ENCODE results near the gene KLK7. TPM values are rescaled to one million over a fixed set of nuclear protein-coding genes. Genes with fewer than 3 reads are reported as not detected.

The KLK7 gene
- total RNA-seq: not detected in 2 replicates

DNA sequence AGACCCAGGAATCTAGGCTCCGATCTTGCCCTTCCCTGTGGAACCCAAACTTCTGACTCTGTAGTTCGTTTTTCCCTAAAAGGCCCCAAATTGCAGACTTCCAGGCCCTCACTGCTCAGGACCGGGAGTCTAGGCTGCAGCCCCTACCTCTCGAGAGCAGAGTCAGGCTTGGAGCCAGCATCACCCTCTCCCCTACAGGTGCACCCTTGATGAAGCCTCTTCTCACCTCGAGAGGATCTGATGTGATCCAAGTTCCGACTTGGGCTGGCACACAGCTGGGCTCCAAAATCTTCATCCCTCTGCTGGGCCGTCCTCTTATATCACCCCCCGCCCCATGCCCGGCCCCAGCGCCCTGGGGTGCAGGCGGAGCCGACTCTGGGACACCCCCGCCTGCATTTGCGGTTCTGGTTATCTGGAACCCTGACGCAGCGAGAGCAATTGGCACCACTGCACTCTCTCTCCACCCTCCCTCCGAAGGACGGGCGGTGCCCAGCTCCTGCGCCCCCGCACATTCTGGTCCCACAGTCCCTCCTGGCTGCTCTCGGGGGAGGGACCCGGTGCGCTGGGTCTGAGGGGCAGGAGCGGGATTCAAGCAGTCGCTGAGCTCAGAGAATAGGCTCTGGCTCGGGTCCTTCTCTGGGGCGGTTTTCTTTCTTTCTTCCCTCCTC, at the start of gene KLK7:
Gene KLK7, minus strand, starts transcription at position 293 of the 668 bp plus-strand sequence. CDS start 1,518 bp downstream, outside the sequence.

DNA sequence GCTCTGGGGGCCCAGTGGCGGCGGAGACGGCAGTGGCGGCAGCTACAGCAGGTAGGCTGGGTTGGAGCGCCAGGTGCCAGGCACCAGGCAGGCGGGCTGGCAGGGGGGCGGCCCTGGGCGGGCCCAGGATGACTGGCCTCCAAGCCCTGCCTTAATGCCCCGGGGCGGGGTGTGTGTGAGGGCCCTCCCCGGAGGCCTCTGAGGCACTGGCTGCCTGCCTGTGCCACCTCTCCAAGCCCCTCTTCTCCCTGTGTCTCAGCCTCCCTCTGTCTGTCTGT, 42.8 kb upstream of the KLK7 start, which contains the start of gene KLK11:
Gene KLK11, minus strand, starts transcription at position 63 of the 278 bp plus-strand sequence. CDS start 985 bp downstream, outside the sequence.

DNA sequence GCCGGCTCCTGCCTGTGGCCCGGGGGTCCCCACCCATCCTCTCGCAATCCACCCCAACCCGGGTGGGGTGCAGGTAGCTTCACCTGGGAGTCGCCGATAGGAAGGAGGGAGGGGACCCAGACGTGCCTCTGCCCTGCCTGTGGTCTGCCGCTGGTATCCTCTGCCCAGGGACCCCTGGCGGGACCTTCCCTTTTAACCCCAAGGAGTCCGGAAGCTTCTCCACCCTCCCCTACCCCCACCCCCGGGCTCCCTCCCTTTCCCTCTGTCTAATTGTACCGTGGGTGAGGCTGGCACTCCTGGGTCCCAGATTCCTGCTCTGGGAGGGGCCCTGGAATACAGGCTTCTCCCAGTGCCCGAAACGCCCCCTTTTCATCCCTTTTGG, 35.8 kb upstream of the KLK7 start, which contains the start of gene KLK10:
Gene KLK10, minus strand, starts transcription at position 166 of the 382 bp plus-strand sequence. CDS start 579 bp downstream, outside the sequence.

DNA sequence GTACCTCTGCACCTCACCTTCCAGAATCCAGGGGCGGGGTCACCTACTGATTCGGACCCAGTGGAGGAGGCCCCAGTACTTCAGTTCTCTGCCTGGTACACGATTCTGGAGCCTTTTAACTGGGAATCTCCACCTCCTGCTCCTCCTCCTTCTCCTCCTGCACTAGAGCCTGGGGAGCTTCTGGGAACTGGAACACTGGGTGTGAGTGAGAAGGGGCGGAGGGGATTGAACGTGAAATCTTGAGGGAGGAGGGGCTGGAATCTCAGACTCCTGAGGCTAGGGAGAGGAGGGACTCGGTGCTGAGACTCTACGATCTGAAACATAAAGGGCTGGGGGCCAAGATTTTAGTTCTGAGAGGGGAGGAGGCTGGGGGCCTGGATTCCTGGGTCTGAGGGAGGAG, 17.8 kb upstream of the KLK7 start, which contains the start of gene KLK8:
Gene KLK8, minus strand, starts transcription at position 90 of the 400 bp plus-strand sequence. CDS start 437 bp downstream, outside the sequence.

DNA sequence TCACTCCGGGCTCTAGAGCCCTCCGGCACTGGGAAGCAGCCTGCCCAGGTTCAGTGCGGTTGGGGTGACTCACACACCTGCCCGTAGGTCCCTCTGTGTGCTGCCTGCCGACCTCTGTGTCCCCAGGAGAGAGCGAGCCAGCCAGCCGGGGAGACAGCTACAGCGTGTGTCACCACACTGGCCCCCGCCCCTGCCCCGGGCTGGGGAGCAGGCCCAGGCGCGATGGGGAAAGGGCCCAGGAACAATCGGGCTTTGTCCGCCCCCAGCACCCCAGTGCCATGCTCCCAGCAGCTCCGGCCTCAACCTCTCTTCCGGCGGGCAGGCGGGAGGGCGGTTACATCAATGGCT, 14.3 kb downstream of the KLK7 start, which contains the start of gene KLK6:
Gene KLK6, minus strand, starts transcription at position 179 of the 348 bp plus-strand sequence. CDS start 1,487 bp downstream, outside the sequence.

DNA sequence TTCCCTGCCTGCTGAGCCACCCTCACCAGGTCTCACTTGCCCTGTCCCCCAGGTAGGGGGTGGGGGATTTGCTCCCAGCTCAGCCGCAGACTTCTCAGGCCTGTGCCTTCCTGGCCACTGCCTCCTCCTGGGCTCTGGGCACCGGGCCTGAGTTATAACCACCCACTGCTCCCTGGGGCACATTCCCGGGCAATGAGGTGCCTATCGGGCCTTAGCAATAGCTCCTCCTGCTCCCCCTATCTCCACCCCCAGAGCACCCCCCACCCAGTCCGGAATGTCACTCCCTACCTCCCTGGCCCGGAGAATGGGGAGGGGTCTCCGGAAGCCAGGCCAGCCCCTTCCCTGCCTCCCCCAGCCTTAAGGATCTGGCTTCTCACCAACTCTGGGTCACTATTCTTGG, 30.8 kb downstream of the KLK7 start, which contains the start of gene KLK5:
Gene KLK5, minus strand, starts transcription at position 129 of the 400 bp plus-strand sequence. CDS start 381 bp downstream, outside the sequence.

Other genes starting within 250 kb of the KLK7 start
- not detected in 2 replicates for gene GPR32, start 213.5 kb downstream of the KLK7 start, total RNA-seq
- gene ACP4, start 193.5 kb downstream of the KLK7 start, total RNA-seq: not detected in 2 replicates
- gene KLK1, start 160.1 kb downstream of the KLK7 start, total RNA-seq: not detected in 2 replicates
- gene KLK15, start 150.3 kb downstream of the KLK7 start, total RNA-seq: not detected in 2 replicates
- gene KLK3, start 129.0 kb downstream of the KLK7 start, total RNA-seq: not detected in 2 replicates
- 0.89 TPM in 1 of 2 replicates, not detected in the other for gene KLK2, start 110.5 kb downstream of the KLK7 start, total RNA-seq
- gene KLK4, start 72.5 kb downstream of the KLK7 start, total RNA-seq: not detected in 2 replicates
- gene KLK5, start 30.9 kb downstream of the KLK7 start, total RNA-seq: not detected in 2 replicates
- gene KLK6, start 14.3 kb downstream of the KLK7 start, total RNA-seq: not detected in 2 replicates
- gene KLK8, start 17.7 kb upstream of the KLK7 start, total RNA-seq: not detected in 2 replicates
- not detected in 2 replicates for gene KLK10, start 35.8 kb upstream of the KLK7 start, total RNA-seq
- not detected in 2 replicates for gene KLK11, start 42.7 kb upstream of the KLK7 start, total RNA-seq
- gene KLK12, start 51.1 kb upstream of the KLK7 start, total RNA-seq: not detected in 2 replicates
- gene KLK13, start 81.2 kb upstream of the KLK7 start, total RNA-seq: not detected in 2 replicates
- not detected in 2 replicates for gene KLK14, start 99.0 kb upstream of the KLK7 start, total RNA-seq
- gene CTU1, start 124.5 kb upstream of the KLK7 start, total RNA-seq: 8.6 and 8.7 TPM in 2 replicates
- under 0.01 TPM in 1 of 2 replicates, not detected in the other for gene SIGLEC9, start 141.0 kb upstream of the KLK7 start, total RNA-seq
- gene SIGLEC7, start 158.4 kb upstream of the KLK7 start, total RNA-seq: not detected in 2 replicates
- gene CD33, start 241.2 kb upstream of the KLK7 start, total RNA-seq: not detected in 2 replicates